ENCODE data around the gene TXLNB. TPM values are rescaled to one million over a fixed set of nuclear protein-coding genes. Genes with fewer than 3 reads are reported as not detected.

The TXLNB gene
- total and polyA plus RNA-seq, 2 donors (not counting 3 experiments of a cell fraction or from before 2014, with no cell fraction given), result 0.04 to 0.18 TPM

- DNase-seq (ENCODE audit: low read depth, low spot score), result no peak
These were observed 44.7 kb upstream of the TXLNB start for GRCh38 chr6:139336488-139336887.

More at GRCh38 chr6:139336488-139336887, 44.7 kb upstream of the TXLNB start:
- H3K4me3 ChIP-seq (replicated peaks in 1 of 3; ENCODE audit: insufficient read depth in 1 of 3, low read depth in 1 of 3, low read length in 3 of 3), result no peak overlapping the region
- intact Hi-C loops (cut with micrococcal nuclease) (no loop called here), dilution Hi-C loops (cut with MboI; ENCODE audit: extremely low pct_ligation_motif_present, low sequenced_read_pairs) (no loop called here)
- H3K4me2 ChIP-seq (ENCODE audit: insufficient read depth, low read length), result no peak overlapping the region
- no peak overlapping the region for H2AFZ ChIP-seq (ENCODE audit: low read depth, low read length)
- TF ChIP-seq POLR2A (IDR thresholded peaks at IDR 0.05; ENCODE audit: low read depth, low read length), result no peak
- no peak for TF ChIP-seq JUN (IDR thresholded peaks at IDR 0.05; ENCODE audit: borderline replicate concordance, insufficient read depth, insufficient read length, low read depth)
- no peak for TF ChIP-seq CTCF (IDR thresholded peaks at IDR 0.05; ENCODE audit: extremely low read depth in 1 of 2, insufficient read depth in 1 of 2, low read depth in 1 of 2, low read length in 2 of 2)
- no peak for TF ChIP-seq MYC (IDR thresholded peaks at IDR 0.05; ENCODE audit: low read depth, low read length)
- TF ChIP-seq GATA2 (IDR thresholded peaks at IDR 0.05; ENCODE audit: insufficient read depth, insufficient read length, low read depth, low read length), result no peak
- no peak for TF ChIP-seq MAX (IDR thresholded peaks at IDR 0.05; ENCODE audit: insufficient read depth, insufficient read length)
- no peak for TF ChIP-seq FOS (IDR thresholded peaks at IDR 0.05; ENCODE audit: borderline replicate concordance, insufficient read depth, low read length)
- no peak for TF ChIP-seq POLR2AphosphoS5 (IDR thresholded peaks at IDR 0.05; ENCODE audit: insufficient read depth, low read depth, low read length)
- no peak for TF ChIP-seq EZH2 (IDR thresholded peaks at IDR 0.05; ENCODE audit: borderline replicate concordance, low read depth, low read length, severe bottlenecking)
- H3K4me1 ChIP-seq (ENCODE audit: control insufficient read depth, extremely low read depth, insufficient read depth, low read length), result no peaks in the 10 kb centered on the region
- POLR2A ChIA-PET, result no interaction called here
- H3K9me3 ChIP-seq (replicated peaks; ENCODE audit: control insufficient read depth, insufficient read depth, low read length), result no peaks in the 10 kb centered on the region
- no peak for FAIRE-seq
- no peaks in the 10 kb centered on the region for H3K79me2 ChIP-seq (ENCODE audit: control insufficient read depth, insufficient read depth, low read length)
- no peaks in the 10 kb centered on the region for H3K36me3 ChIP-seq (ENCODE audit: control insufficient read depth in 2 of 2, extremely low read depth in 1 of 2, insufficient read depth in 2 of 2, low read length in 2 of 2)
- CTCF ChIA-PET, result interaction anchor here (1.6 kb wide), 1 partner anchor 28 kb away, joined by 5 read pairs; no protein-coding TSS in a partner anchor
- H3K9ac ChIP-seq (replicated peaks; ENCODE audit: extremely low read depth, insufficient read depth, low read length), result no peak overlapping the region
- BruUV-seq (replicated peaks), result no TSS peak
- no peaks in the 10 kb centered on the region for H3K9me1 ChIP-seq (replicated peaks; ENCODE audit: control insufficient read depth, extremely low read depth, insufficient read depth, low read length)
- no peaks in the 10 kb centered on the region for H3K27me3 ChIP-seq (ENCODE audit: control insufficient read depth in 2 of 2, insufficient read depth in 2 of 2, low read length in 2 of 2)
- no peak overlapping the region for H3K27ac ChIP-seq (ENCODE audit: insufficient read depth, low read depth, low read length)
- H4K20me1 ChIP-seq (replicated peaks; ENCODE audit: control insufficient read depth, extremely low read depth, insufficient read depth, low read length), result no peaks in the 10 kb centered on the region

All from endothelial cell of umbilical vein (primary cell).